Right lung (tissue), 5 donors: ENCODE results near the gene PLGRKT. TPM values are rescaled to one million over a fixed set of nuclear protein-coding genes. Genes with fewer than 3 reads are reported as not detected.
"Not testable (repeated sequence)": the region's sequence is repeated elsewhere in the genome, so short reads cannot be mapped to it uniquely, and the experiment has no call there.

ENCODE experiments used
- DNase-seq, 2 donors: peaks; one replicate each; pipeline ENCODE4 v3.0.0-alpha.2; 2013
- polyA plus RNA-seq, 5 donors: library from polyadenylated mRNA; unstranded; fragments of 120-200 nt; gene quantifications; one replicate each; pipeline versions ENCODE4 v1.2.1 to v1.2.3, GENCODE V29; 2013; ENCODE audit warnings: inconsistent platforms in 1 of 5, low replicate concordance in 1 of 5; ENCODE audit not compliant: insufficient read length in 5 of 5, insufficient read depth in 1 of 5

PLGRKT gene
- polyA plus RNA-seq, 5 donors: 18.8 to 26.4 (median 23.1) TPM

DNA sequence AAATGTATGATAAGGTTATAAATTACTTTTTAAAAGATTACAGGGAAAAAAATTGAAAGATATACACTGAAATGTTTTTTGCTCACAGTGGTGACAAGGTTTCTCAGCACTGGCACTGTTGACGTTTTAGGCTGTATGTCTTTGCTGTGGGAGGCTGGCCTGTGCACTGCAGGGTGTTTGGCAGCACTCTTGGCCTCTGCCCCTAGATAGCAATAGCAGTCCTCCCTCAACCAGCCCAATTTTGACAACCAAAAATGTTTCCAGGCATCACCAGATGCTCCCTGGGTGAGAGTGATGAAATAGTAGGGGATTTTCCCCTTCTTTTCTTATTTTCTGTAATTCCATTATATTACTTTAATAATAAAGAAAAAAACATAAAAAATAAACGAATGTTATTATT lies 15.9 kb upstream of the PLGRKT start:
- DNase-seq: no peak

DNA sequence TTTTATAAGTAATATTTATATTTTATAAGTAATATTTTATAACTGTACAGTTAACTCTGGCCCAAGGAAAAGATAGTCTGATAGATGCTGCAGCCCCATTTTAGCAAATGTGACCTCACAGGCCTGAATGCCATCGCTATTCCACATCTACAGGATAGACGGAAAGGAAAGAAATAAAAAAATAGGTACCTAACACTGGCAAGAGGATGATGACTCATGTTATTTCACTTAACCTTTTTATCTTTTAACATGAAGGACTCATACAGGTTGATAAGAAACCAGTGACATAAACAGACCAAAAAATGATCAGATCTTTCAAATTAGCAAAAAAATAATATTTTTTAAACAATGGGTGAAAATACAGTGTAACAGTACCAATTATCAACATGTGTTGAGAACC lies 15.3 kb upstream of the PLGRKT start:
- DNase-seq: no peak

GRCh38 chr9:5452286-5452609 lies 14.5 kb upstream of the PLGRKT start:
- DNase-seq: no peak

DNA sequence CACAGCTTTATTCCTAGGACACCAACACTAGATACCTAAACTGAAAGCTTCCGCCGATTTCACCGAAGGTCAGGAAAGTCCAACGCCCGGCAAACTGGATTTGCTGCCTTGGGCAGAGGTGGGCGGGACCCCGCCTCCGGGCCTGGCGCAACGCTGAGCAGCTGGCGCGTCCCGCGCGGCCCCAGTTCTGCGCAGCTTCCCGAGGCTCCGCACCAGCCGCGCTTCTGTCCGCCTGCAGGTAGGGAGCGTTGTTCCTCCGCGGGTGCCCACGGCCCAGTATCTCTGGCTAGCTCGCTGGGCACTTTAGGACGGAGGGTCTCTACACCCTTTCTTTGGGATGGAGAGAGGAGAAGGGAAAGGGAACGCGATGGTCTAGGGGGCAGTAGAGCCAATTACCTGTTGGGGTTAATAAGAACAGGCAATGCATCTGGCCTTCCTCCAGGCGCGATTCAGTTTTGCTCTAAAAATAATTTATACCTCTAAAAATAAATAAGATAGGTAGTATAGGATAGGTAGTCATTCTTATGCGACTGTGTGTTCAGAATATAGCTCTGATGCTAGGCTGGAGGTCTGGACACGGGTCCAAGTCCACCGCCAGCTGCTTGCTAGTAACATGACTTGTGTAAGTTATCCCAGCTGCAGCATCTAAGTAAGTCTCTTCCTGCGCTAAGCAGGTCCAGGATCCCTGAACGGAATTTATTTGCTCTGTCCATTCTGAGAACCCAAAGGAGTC lies 12.8 kb upstream of the PLGRKT start, which contains the start of gene CD274:
TSS of gene CD274 (plus strand) at position 184 of the 733 bp plus-strand sequence. CDS start 5,572 bp downstream, outside the sequence.
- peak; percentile 79 to 82 for DNase-seq

DNA sequence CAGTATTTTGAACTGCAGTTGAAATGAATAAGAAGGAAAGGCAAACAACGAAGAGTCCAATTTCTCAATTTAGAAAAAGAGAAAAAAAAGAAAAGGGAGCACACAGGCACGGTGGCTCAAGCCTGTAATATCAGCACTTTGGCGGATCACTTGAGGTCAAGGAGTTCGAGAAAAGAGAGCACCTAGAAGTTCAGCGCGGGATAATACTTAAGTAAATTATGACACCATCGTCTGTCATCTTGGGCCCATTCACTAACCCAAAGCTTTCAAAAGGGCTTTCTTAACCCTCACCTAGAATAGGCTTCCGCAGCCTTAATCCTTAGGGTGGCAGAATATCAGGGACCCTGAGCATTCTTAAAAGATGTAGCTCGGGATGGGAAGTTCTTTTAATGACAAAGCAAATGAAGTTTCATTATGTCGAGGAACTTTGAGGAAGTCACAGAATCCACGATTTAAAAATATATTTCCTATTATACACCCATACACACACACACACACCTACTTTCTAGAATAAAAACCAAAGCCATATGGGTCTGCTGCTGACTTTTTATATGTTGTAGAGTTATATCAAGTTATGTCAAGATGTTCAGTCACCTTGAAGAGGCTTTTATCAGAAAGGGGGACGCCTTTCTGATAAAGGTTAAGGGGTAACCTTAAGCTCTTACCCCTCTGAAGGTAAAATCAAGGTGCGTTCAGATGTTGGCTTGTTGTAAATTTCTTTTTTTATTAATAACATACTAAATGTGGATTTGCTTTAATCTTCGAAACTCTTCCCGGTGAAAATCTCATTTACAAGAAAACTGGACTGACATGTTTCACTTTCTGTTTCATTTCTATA lies 12.0 kb upstream of the PLGRKT start:
- no peak for DNase-seq

DNA sequence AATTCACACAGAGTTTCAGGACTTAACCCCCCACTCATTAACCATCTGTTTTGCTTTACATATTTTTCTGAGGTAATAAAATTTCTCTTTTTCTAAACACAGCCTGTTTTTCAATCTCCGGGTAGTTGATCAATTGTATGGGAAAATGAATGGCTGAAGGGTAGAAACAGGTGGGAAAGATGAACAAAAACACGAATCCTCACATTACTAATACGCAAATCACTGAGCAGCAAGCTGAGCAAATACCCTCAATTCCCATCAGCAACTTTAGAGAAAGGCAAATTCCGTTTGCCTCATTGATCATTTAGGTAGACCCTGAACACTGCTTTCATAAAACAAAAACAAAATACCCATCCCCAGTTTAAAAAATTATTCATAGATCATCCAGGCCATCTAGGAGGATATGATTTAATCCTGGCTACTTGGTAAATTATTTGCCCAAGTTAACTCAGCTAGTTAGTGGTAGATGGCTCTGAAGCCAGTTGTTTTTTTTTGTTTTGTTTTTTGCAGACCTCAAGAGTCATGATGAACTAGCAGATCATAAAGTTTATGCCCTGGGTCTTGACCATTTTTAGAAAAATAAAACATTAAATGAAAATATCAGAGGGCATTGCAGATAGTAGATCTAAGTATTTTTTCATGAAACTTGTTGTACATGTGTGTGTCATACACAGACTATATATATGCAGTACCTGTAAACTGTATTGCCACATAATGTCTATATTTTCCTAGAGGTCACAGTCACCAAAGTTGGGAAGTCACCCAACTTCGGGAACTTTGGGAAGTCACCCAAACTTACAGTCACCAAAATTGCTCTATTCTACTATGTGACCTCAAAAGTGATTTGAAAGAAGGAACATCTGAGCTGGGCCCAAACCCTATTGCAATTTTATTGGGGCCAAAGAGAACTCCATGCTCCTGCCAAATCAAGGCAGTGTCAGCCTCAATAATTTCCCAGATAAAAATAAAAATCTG lies 11.0 kb upstream of the PLGRKT start:
- DNase-seq: no peak

GRCh38 chr9:5448016-5448415 lies 10.3 kb upstream of the PLGRKT start:
- DNase-seq: no peak

GRCh38 chr9:5447337-5447736 lies 9.6 kb upstream of the PLGRKT start:
- no peak for DNase-seq

DNA sequence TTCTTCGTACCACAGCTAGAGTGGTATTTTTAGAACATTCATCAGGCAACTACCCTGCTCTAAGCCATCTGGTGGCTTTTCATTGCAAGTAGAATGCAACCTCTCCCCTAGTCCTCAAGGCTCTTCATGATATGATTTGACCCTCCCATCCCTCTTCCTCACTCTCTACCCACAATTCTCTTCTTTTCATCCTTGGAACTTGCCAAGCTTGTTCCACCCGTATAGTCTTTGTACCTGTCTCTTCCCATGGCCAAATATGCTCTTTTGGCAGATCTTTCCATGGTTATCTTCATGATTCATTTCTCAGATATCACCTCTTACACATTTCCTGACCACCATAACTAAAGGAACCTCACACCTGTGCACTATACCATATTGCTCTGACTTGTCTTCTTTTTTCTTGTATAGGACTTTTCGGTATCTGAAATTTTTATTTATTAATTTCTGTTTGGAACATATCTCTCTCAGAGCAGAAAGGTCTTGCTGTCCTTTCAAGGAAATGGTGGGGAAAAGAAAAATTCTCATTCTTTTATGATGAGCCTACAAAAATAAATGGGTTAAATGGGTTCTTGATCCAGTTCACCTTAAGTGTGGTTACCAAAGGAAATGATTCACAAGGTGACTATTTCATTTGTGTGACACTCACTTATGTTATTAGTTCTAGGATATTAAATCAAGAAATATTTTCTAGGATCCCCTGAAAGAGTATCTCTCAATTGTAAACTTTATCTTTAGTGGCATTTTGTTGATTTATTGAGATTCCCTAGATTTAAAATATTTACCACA lies 8.9 kb upstream of the PLGRKT start:
- no peak for DNase-seq

DNA sequence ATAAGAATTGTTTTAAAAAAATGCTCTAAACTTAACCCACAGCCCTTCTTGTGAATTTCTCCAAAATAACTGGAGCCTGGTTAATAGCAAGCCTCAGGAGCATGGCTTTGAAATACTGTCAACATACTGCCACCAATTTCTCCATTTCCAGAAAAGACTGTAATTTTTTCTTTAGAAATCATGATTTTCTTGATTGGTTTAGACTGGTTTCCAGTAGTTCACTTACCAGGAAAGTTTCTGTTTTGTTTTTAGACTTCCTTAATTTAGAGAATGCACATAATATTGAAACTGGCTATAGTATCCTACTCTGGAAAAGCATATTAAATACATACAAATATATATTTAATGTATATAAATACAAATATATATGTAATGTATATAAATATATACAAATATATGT lies 8.2 kb upstream of the PLGRKT start:
- DNase-seq: no peak

- not testable (repeated sequence) for DNase-seq
Observed at GRCh38 chr9:5445096-5445495, 7.4 kb upstream of the PLGRKT start.

- DNase-seq: no peak
Observed at GRCh38 chr9:5443850-5444249, 6.1 kb upstream of the PLGRKT start.

DNA sequence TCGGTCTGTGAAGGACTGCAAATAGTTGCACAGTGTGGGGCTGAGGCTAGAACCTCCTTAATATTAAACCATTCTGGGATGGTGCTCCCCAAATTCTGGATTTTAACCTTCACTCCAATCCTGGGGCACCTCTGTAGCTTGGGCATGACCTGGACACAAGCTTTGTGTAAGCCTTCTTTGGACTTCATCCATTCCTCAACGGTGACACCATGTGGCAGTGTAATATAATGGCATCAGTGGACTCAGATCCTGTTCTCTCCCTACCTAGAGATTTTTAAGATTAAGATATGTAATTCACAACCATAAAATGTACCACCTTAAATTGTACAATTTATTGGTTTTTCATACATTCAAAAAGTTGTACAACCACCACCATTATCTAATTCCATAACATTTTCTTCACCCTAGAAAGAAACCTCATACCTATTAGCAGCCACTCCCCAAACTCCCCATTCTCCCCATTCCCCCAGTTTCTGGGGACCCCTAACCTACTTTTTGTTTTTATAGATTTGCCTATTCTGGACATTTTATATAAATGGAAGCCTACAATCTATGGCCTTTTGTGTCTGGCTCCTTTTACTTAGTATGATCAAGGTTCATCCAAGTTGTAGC lies 4.8 kb upstream of the PLGRKT start:
- peak; percentile 8 to 33 for DNase-seq

DNA sequence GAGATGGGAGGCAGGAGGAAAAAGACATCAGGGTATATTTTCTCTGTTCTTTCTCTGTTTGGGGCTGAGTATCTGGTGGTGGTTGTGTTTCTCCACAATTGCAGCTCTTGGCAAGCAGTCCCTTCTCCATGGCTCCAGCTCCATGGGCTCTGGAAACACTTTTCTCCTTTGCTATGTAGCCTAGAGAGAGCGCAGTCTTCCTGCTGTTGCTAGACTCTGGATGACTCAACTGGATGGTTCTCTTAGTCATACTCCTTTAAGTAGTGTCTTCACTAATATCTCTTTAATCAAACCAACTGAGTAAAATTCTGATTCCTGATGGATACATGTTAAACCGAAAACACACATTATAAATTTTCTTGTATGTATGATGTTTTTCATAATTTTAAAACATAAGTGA lies 3.3 kb upstream of the PLGRKT start:
- no peak for DNase-seq

- no peak for DNase-seq
Observed at GRCh38 chr9:5440426-5440825, 2.7 kb upstream of the PLGRKT start.

GRCh38 chr9:5438301-5439162 lies 807 bp upstream of the PLGRKT start:
- DNase-seq: no peak

DNA sequence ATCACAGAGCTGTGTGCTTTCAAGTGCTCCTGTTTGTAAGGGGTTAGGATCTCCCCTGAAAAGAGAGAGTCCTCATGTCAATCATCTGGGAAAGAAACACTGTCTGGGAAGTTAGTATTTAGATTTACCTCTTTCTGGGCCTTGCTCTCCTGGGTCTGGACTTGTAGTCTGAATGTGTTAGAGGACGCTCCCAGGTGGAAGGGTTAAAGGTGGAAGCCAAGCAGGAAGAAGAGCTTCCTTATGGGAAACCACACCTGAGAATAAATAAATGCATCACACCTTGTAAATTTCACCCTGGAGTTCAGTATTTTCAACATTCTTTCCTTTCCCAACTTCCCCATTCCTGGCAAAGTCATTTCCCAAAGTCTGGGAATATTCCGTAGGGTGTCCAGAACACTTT lies 1.3 kb downstream of the PLGRKT start:
- no peak for DNase-seq

DNA sequence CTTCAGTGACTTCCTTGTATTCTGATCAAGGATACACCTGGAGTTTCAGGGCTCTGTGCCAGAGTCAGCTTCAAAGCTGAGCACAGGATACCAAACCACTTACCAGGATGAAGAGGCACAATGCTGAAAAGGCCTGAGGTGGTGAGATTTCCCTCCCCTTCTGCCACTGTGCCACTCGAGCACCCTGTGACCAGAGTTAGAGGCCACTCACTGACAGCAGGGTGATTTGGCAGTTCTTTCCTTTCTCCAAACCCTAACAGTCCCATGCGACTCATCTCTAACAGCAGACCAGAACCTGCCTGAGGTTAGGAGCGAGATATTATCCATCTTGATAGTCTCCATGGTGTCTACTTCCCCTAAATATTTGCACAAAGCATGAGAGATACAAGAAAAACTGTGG lies 1.8 kb downstream of the PLGRKT start:
- no peak for DNase-seq
